ENCODE results near the gene MLLT3.

The MLLT3 gene

DNA sequence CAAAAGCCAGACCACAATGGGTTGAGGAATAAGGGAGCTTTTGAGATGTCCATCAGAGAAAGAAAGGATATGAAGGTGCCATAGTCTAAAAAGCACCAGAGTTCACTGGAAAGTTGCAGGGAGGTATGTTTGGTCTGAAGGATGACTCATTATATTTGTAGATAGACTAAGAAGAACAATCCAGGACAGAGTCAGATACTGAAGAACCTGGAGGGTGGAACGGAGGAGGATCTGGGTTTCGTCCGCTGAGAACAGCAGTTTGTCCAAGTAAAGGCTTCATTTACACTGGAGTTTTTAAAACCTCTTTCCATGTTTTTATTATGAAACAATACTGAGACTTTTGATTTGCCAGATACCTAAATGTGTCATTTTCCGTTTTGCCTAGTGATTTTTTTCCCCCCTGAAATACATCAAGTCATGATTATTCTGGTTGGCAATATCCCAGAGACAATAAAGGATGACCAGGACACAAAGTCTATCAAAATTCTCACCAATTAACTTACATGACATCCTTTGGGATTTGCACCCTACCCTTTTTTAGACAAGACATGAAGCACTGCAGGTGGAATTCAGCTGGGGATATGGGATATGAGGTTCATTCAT is 219.9 kb downstream of the MLLT3 start:
- Histone ChIP-seq H3K79me2 (ENCODE audit: insufficient read depth, low read length) (no peaks in the 10 kb centered on the region), H3K4me2 (ENCODE audit: low read depth, low read length, poor library complexity, severe bottlenecking) (no peak overlapping the region), H4K20me1 (ENCODE audit: low read depth, low read length) (no peaks in the 10 kb centered on the region), H3K4me3 (ENCODE audit: insufficient read depth, low read length, poor library complexity, severe bottlenecking) (no peak overlapping the region), H2AFZ (ENCODE audit: low read depth, low read length, severe bottlenecking) (no peak overlapping the region), H3F3A (ENCODE audit: insufficient read depth) (no peaks in the 10 kb centered on the region), H3K9ac (ENCODE audit: low read length) (no peak overlapping the region), H3K27me3 (ENCODE audit: low read length) (no peaks in the 10 kb centered on the region), H3K27ac (ENCODE audit: low read depth, low read length) (no peak overlapping the region), H3K9me2 (replicated peaks; ENCODE audit: insufficient read depth, low read length) (no peaks in the 10 kb centered on the region), H3K36me3 (ENCODE audit: low read length) (no peaks in the 10 kb centered on the region), H3K9me3 (ENCODE audit: insufficient read depth, low read length) (no peaks in the 10 kb centered on the region)
- TF ChIP-seq, protein P1, sequence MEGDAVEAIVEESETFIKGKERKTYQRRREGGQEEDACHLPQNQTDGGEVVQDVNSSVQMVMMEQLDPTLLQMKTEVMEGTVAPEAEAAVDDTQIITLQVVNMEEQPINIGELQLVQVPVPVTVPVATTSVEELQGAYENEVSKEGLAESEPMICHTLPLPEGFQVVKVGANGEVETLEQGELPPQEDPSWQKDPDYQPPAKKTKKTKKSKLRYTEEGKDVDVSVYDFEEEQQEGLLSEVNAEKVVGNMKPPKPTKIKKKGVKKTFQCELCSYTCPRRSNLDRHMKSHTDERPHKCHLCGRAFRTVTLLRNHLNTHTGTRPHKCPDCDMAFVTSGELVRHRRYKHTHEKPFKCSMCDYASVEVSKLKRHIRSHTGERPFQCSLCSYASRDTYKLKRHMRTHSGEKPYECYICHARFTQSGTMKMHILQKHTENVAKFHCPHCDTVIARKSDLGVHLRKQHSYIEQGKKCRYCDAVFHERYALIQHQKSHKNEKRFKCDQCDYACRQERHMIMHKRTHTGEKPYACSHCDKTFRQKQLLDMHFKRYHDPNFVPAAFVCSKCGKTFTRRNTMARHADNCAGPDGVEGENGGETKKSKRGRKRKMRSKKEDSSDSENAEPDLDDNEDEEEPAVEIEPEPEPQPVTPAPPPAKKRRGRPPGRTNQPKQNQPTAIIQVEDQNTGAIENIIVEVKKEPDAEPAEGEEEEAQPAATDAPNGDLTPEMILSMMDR (IDR thresholded peaks at IDR 0.05; ENCODE audit: insufficient read depth, low read length, poor library complexity, severe bottlenecking): no peak

DNA sequence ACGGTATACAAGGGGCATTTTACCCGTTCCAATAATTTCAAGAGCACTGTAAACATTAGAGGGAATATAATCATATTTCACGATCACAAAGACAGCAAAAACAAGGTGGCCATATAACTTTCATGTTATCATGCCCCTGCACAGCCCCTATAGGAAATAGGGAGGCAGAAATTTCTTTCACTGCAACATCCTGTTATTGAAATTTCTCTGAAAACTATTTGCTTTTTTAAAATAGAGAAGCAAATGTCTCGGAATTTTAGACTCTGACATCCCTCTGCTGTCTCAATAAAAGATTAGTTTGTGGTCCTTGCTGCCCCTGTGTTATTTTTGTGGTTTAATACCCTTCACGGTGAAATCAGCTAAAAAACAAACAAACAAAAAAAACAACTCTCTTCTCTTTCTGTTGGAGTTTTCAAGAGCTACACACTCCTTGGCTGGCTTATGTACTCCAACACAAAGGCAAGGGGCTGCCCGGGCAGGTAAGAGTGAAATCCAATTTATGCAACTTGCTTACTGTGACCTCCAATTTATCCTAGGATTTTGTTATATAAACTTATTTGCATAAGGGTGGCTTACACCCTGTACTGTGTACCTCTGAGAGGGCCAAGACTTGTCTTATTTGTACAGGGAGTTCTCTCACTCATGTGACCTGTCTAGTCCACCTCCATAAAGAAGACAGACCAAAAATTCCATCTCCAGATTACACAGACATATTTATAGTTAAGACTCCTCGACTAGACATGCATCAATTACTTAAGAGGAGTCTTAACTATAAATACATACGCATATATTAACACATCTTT is 223.6 kb downstream of the MLLT3 start:
- H3K27me3 ChIP-seq (ENCODE audit: low read length): no peaks in the 10 kb centered on the region
- H3K9me3 ChIP-seq (ENCODE audit: insufficient read depth, low read length): no peaks in the 10 kb centered on the region
- H2AFZ ChIP-seq (ENCODE audit: low read depth, low read length, severe bottlenecking): no peak overlapping the region
- H3K9me2 ChIP-seq (replicated peaks; ENCODE audit: insufficient read depth, low read length): no peaks in the 10 kb centered on the region
- TF ChIP-seq, protein P1 (IDR thresholded peaks at IDR 0.05; ENCODE audit: insufficient read depth, low read length, poor library complexity, severe bottlenecking): no peak
- no peak for TF ChIP-seq EZH2phosphoT487 (conservative IDR thresholded peaks at IDR 0.05; ENCODE audit: low read length)
- no peak overlapping the region for H3K4me2 ChIP-seq (ENCODE audit: low read depth, low read length, poor library complexity, severe bottlenecking)
- H3F3A ChIP-seq (ENCODE audit: insufficient read depth): no peaks in the 10 kb centered on the region
- no peak overlapping the region for H3K4me3 ChIP-seq (ENCODE audit: insufficient read depth, low read length, poor library complexity, severe bottlenecking)
- no peaks in the 10 kb centered on the region for H3K36me3 ChIP-seq (ENCODE audit: low read length)
- H3K27ac ChIP-seq (ENCODE audit: low read depth, low read length): no peak overlapping the region
- no peaks in the 10 kb centered on the region for H4K20me1 ChIP-seq (ENCODE audit: low read depth, low read length)
- H3K79me2 ChIP-seq (ENCODE audit: insufficient read depth, low read length): no peaks in the 10 kb centered on the region
- no peak overlapping the region for H3K9ac ChIP-seq (ENCODE audit: low read length)

DNA sequence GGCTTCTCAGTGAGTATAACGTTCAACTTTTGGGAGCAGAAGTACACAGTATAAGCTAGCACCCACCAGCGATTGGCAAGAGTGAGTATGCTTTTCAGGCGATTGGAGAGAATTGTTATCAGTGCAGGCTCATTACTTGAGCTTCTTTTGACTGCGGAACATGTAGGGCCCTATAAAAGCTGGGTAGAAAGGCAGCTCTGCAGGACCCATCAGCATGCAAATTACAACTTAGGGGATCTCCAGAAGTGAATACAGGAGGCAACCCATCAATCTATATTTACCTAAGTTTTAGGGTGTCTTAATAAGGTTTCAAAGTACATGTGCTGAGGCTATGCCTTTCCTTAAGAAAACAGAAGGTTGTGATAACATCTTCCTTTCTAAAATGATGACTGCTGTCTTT is 225.0 kb downstream of the MLLT3 start:
- H3F3A ChIP-seq (ENCODE audit: insufficient read depth): no peaks in the 10 kb centered on the region
- TF ChIP-seq, protein P1 (IDR thresholded peaks at IDR 0.05; ENCODE audit: insufficient read depth, low read length, poor library complexity, severe bottlenecking): no peak
- no peak for TF ChIP-seq EZH2phosphoT487 (conservative IDR thresholded peaks at IDR 0.05; ENCODE audit: low read length)
- no peaks in the 10 kb centered on the region for H3K9me2 ChIP-seq (replicated peaks; ENCODE audit: insufficient read depth, low read length)
- no peaks in the 10 kb centered on the region for H3K79me2 ChIP-seq (ENCODE audit: insufficient read depth, low read length)
- H4K20me1 ChIP-seq (ENCODE audit: low read depth, low read length): no peaks in the 10 kb centered on the region
- H3K9me3 ChIP-seq (ENCODE audit: insufficient read depth, low read length): no peaks in the 10 kb centered on the region
- no peak overlapping the region for H3K4me2 ChIP-seq (ENCODE audit: low read depth, low read length, poor library complexity, severe bottlenecking)
- H3K27me3 ChIP-seq (ENCODE audit: low read length): no peaks in the 10 kb centered on the region
- no peak overlapping the region for H3K27ac ChIP-seq (ENCODE audit: low read depth, low read length)
- H2AFZ ChIP-seq (ENCODE audit: low read depth, low read length, severe bottlenecking): no peak overlapping the region
- no peak overlapping the region for H3K4me3 ChIP-seq (ENCODE audit: insufficient read depth, low read length, poor library complexity, severe bottlenecking)
- H3K36me3 ChIP-seq (ENCODE audit: low read length): no peaks in the 10 kb centered on the region
- H3K9ac ChIP-seq (ENCODE audit: low read length): no peak overlapping the region

All from SU-DHL-6 (cell line).